GM03348 (cell line): ENCODE results near the gene TOR4A.
"Not testable (repeated sequence)": the region's sequence is repeated elsewhere in the genome, so short reads cannot be mapped to it uniquely, and the experiment has no call there.

Experiments used
- DNase-seq: peaks from one replicate; pipeline ENCODE4 v3.0.0; 2012; ENCODE audit warnings: low spot score

TOR4A gene

DNA sequence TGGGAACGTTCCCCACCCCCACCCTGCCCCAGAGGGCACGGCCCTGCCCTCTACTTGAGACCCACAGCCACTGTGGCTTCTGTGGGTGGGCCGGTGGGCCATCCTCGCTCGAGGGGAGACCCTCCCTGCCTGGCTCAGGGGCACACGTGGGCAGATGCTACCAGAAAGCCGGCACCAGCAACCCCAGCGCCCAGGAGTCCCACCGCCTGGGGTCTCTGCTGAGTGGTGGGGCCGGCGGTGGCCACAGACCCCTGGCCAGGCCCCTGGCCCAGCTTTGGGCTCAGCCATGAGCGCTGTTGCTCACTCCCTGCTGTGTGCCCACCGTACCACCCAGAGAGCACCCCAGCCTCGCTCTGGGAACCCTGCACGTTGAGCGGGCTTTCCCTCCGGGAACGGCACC lies 41.1 kb downstream of the TOR4A start:
- DNase-seq = no peak

DNA sequence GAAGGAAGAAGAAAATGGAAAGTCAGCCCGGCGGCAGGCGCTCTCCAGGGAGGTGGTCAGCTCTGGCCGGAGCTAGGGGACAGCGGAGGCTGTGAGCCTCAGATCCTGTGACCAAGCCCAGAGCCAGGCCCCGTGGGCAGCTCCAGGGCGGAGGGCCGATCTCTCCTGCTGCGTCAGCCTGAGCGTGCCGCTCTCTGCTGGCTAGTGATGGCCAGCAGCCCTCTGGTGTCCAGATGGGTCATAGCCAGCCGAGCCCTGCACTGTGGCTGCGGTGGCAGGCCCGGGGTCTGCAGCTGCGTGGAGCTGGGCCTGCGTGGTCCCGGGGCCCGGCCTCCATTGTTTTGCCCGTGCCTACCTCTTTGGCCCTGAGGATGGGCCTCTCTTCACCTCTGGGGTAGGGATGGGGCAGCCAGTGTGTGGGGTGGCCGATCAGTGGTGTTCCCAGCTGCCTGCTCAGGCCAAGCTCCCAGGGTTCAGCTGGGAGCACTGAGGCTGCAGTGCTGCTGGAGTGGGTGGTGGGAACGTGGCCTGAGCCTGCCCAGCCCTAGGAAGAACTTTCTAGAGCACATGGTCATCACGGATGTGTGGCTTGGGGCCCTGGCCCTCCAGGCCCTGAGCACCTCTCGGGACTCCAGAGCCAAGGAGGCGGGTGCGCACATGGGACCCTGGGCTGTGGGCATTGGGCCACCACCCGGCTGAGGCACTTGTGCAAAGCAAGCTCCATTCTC lies 41.6 kb downstream of the TOR4A start:
- DNase-seq = peak; percentile 64

GRCh38 chr9:137319739-137320551 lies 42.4 kb downstream of the TOR4A start:
- peak; percentile 8 for DNase-seq

GRCh38 chr9:137320555-137321384 lies 43.2 kb downstream of the TOR4A start:
- DNase-seq = no peak

DNA sequence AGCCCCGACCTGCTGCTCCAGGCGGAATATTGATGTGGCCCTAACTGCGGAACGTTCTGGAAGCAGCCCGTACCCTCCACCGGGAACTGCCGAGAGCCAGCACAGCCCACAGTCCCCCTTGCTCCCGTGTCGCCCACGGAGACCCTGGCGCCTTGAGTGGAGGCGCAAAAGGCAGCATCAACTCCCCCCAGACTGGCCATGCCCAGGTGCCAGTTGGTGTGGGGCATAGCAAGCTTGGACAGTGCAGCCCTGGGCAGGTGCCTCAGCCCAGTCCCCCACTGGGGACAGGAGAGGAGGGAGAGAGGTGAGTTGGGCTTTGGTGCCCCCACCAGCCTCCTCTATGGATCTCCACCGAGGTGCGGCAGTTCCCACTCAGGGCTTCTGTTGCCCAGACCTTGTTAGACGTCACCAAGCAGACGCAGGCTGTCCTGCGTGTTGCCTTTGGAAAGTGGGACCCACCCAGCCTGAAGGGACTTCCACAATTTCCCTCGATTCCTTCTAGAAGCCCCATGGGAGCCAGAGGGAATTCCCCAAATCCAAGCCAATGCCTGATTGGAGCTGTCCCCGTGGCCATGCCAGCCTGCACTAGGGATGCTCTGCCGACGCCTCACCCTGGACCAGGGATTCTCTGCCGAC lies 44.3 kb downstream of the TOR4A start:
- DNase-seq = no peak

- DNase-seq = no peak
Measured at GRCh38 chr9:137323531-137324331, 46.2 kb downstream of the TOR4A start.

DNA sequence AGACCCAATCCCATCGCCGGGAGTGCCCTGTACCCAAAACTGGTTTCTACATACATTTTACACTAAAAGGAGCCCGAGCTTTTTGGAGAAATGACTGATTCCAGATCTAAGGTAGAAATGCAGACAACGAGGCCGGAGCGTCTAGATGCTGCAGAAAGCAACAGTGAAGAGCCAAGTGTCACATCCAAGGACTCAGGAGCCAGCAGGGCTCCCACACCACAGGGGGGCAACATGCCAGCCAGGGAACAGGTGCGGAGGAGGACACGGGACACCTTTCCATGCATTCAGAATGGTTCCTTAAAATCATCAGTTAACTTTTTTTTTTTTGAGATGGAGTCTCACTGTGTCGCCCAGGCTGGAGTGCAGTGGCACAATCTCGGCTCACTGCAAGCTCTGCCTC lies 47.6 kb downstream of the TOR4A start:
- DNase-seq = no peak

DNA sequence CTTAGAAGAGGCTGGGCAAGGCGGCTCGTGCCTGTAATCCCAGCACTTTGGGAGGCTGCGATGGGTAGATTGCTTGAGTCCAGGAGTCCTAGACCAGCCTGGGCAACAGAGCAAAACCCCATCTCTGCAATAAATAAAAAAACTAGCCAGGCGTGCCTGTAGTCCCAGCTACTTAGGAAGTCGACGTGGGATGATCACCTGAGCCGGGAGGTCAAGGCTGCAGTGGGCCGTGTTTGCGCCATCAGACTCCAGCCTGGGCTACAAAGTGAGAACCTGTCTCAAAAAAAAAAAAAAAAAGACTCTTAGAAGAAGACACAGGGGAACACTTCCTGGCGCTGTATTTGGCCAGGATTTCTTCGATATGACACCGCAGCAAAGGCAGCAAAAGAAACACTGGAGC lies 48.3 kb downstream of the TOR4A start:
- no peak for DNase-seq

DNA sequence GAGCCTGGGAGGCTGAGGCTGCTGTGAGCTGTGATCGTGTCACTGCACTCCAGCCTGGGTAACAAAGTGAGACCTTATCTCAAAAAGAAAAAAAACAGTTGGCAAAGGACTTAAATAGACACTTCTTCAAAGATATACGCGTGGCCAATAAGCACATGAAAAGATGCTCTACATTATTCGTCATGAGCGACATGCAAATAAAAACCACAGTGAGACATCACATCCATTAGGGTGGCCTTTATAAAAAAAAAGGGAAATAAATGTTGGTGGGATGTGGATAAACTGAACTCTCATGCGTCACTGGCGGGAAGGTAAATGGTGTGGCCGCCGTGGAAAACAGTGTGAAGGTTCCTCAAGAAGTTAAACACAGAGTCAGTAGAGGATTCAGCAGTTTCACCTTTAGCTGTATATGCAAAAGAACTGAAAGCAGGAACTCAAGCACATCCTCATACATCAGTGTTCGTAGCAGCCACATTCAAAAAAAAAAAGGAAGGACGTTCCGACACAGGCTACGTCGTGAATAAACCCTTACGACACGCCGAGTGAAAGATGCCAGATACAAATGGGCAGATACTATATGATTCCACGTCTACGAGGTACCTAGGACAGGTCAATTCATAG lies 49.0 kb downstream of the TOR4A start:
- no peak for DNase-seq

DNA sequence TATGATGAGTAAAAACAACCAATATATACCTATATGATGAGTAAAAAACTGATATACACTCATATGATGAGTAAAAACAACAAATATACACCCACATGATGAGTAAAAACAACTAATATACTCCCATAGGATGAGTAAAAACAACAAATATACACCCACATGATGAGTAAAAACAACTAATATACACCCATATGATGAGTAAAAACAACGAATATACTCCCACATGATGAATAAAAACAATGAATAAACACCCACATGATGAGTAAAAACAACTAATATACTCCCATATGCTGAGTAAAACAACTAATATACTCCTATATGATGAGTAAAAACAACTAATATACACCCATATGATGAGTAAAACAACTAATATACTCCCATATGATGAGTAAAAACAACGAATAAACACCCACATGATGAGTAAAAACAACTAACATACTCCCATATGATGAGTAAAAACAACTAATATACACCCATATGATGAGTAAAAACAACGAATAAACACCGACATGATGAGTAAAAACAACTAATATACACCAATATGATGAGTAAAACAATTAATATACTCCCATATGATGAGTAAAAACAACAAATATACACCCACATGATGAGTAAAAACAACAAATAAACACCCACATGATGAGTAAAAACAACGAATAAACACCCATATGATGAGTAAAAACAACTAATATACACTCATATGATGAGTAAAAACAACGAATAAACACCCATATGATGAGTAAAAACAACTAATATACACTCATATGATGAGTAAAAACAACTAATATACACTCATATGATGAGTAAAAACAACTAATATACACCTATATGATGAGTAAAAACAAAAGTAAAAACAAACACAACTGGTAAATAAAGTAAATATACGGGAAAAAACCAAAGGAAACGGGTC lies 50.4 kb downstream of the TOR4A start:
- not testable (repeated sequence) for DNase-seq

DNA sequence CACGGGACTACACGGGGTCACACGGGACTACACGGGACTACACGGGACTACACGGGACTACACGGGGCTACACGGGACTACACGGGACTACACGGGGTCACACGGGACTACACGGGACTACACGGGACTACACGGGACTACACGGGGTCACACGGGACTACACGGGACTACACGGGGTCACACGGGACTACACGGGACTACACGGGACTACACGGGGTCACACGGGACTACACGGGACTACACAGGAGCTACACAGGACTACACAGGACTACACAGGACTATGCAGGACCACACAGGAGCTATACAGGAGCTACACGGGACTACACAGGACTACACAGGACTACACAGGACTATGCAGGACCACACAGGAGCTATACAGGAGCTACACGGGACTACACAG lies 52.1 kb downstream of the TOR4A start:
- DNase-seq = not testable (repeated sequence)

DNA sequence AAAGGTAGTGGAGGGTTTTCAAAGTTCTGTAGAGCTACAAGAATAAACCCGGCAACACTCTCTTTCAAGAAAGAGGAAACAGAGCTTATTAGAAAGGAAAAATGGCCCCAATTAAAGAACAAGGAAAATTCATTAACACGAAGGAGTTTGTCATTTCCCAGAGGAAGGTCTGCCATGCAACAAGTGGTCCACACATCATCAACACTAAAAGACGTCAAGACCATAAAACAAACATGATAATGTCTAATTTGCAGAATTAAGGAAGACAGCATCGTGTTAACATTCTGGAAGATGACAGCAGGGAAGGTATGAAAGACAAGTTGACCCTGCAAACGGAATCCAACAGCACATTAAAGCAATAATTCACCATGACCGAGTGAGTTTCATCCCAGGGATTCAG lies 53.2 kb downstream of the TOR4A start:
- no peak for DNase-seq

GRCh38 chr9:137331929-137332328 lies 54.4 kb downstream of the TOR4A start:
- DNase-seq = no peak
